ENCODE measurements around the gene SUOX. TPM values are rescaled to one million over a fixed set of nuclear protein-coding genes. Genes with fewer than 3 reads are reported as not detected.
A peak's percentile ranks its signal among the peaks of the same experiment; 100 is the strongest.
"Not testable (repeated sequence)": the region's sequence is repeated elsewhere in the genome, so short reads cannot be mapped to it uniquely, and the experiment has no call there.

SUOX gene
- total RNA-seq, 1 donor from 2014 or later: 21.2 TPM

DNA sequence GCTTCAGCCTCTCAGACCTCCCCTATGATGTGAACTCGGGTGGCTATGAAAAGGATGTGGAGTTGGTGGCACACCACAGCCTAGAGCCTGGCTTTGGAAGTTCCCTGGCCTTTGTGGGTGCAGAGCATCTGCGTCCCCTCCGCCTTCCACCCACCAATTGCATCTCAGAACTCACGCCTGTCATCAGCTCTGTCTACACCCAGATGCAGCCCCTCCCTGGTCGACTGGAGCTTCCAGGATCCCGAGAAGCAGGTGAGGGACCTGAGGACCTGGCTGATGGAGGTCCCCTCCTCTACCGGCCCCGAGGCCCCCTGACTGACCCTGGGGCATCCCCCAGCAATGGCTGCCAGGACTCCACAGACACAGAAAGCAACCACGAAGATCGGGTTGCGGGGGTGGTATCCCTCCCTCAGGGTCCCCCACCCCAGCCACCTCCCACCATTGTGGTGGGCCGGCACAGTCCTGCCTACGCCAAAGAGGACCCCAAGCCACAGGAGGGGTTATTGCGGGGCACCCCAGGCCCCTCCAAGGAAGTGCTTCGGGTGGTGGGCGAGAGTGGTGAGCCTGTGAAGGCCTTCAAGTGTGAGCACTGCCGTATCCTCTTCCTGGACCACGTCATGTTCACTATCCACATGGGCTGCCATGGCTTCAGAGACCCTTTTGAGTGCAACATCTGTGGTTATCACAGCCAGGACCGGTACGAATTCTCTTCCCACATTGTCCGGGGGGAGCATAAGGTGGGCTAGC is 37.7 kb downstream of the SUOX start:
- intact Hi-C loops (cut with micrococcal nuclease): no loop called here
- no peaks in the 10 kb centered on the region for H3K27me3 Mint-ChIP-seq (ENCODE audit: low read depth)
- DNase-seq (ENCODE audit: low spot score): no peak
- peaks cover 73% of the 10 kb centered on the region for H3K36me3 Mint-ChIP-seq (ENCODE audit: low read depth)
- H3K4me1 Mint-ChIP-seq (ENCODE audit: low read depth): peaks cover 46% of the 10 kb centered on the region
- no peaks in the 10 kb centered on the region for H3K9me3 Mint-ChIP-seq
- peak overlapping the region; percentile 46 for H3K27ac Mint-ChIP-seq
- peak overlapping the region; percentile 3 for H3K4me3 Mint-ChIP-seq (ENCODE audit: low read depth)

- Mint-ChIP-seq H3K9me3 (no peaks in the 10 kb centered on the region), H3K4me3 (ENCODE audit: low read depth) (peak overlapping the region; percentile 52), H3K4me1 (ENCODE audit: low read depth) (peaks cover 47% of the 10 kb centered on the region), H3K27ac (peak overlapping the region; percentile 74), H3K27me3 (ENCODE audit: low read depth) (no peaks in the 10 kb centered on the region), H3K36me3 (ENCODE audit: low read depth) (peaks cover 61% of the 10 kb centered on the region)
- DNase-seq (ENCODE audit: low spot score): no peak
- intact Hi-C loops (cut with micrococcal nuclease): no loop called here
Observed at GRCh38 chr12:56037161-56037560, 40.1 kb downstream of the SUOX start.

- intact Hi-C loops (cut with micrococcal nuclease): no loop called here
- Mint-ChIP-seq H3K9me3 (no peaks in the 10 kb centered on the region), H3K27ac (peak overlapping the region; percentile 35), H3K4me3 (ENCODE audit: low read depth) (no peak overlapping the region), H3K27me3 (ENCODE audit: low read depth) (no peaks in the 10 kb centered on the region), H3K4me1 (ENCODE audit: low read depth) (peaks cover 46% of the 10 kb centered on the region), H3K36me3 (ENCODE audit: low read depth) (peaks cover 61% of the 10 kb centered on the region)
- no peak for DNase-seq (ENCODE audit: low spot score)
Observed at GRCh38 chr12:56038022-56038655, 41.1 kb downstream of the SUOX start.

DNA sequence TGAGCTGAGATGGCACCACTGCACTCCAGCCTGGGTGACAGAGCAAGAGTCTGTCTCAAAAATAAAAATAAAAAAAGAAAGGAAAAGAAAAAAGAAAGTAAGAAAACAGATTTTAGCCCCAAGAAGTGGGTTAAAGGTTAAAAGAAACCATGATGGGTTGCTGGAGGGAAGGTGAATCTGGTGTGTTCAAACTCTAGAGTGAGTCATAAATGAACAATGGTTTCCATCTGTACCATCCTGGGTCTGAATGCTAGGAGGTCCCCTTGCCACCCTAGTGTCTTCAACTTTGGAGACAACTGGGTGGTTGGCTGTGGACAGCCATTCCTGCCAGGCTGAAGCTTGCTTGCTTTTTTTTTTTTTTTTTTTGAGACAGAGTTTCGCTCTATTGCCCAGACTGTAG is 43.1 kb downstream of the SUOX start:
- intact Hi-C loops (cut with micrococcal nuclease): loop anchor here (2.0 to 10.0 kb wide), 4 partner anchors 77 to 303 kb away; partner anchors contain the start of genes ORMDL2, RPL41 and SARNP
- no peak for DNase-seq (ENCODE audit: low spot score)
- peaks cover 48% of the 10 kb centered on the region for H3K4me1 Mint-ChIP-seq (ENCODE audit: low read depth)
- peaks cover 69% of the 10 kb centered on the region for H3K36me3 Mint-ChIP-seq (ENCODE audit: low read depth)
- H3K27me3 Mint-ChIP-seq (ENCODE audit: low read depth): no peaks in the 10 kb centered on the region
- H3K9me3 Mint-ChIP-seq: no peaks in the 10 kb centered on the region
- H3K4me3 Mint-ChIP-seq (ENCODE audit: low read depth): peak overlapping the region; percentile 95
- peak overlapping the region; percentile 88 for H3K27ac Mint-ChIP-seq

- Mint-ChIP-seq H3K4me1 (ENCODE audit: low read depth) (peaks cover 43% of the 10 kb centered on the region), H3K27me3 (ENCODE audit: low read depth) (no peaks in the 10 kb centered on the region), H3K36me3 (ENCODE audit: low read depth) (peaks cover 66% of the 10 kb centered on the region), H3K27ac (peak overlapping the region; percentile 88), H3K4me3 (ENCODE audit: low read depth) (peak overlapping the region; percentile 95), H3K9me3 (no peaks in the 10 kb centered on the region)
- intact Hi-C loops (cut with micrococcal nuclease): loop anchor here (1.0 to 10.0 kb wide), 10 partner anchors 9 to 304 kb away; partner anchors contain the start of genes IKZF4, ORMDL2, PA2G4 and RPL41
- no peak for DNase-seq (ENCODE audit: low spot score)
Observed at GRCh38 chr12:56040963-56041551, 44.0 kb downstream of the SUOX start.

DNA sequence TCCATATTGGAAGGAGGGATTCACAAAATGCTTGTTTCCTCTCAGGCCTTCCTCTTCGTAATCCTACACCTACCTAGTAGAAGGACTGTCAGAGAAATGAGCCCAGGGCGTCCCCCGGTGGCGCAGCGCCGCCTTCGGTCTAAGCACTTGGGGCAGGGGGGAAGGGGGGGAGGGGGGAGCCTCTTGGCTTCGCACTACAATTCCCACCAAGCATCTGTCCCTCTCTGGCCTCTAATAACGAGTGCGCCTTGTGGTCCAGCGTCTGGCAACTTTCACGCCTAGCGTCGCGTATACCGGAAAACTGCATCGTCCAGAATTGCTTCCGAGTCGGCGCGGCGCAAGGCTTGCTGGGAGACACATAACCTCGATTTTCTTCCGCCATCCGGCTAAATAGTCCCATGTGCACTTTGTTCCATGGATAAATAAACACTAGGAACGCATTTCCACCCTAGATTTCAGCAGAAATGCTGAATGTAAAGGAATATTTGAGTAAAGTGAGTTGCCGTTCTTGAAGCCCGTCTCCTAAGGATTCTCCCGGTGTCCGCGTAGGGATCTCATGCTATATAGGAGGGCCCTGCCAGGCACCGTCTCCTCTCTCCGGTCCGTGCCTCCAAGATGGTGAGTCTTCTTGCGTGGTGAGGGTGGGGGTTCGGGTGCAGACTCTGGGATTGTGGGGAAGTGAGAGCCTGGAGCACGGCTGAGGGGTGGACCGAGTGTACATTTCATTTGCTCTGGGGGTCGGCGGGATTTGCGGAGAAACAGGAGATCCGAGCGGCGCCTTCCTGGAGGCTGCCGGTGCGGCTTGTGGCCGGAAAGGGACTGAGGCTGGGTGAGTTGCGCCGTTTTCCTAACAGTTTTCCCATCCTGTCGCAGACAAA is 44.7 kb downstream of the SUOX start, which contains the start of gene RPS26:
Gene RPS26, plus strand, starts transcription at position 367 of the 878 bp plus-strand sequence. Its CDS starts 249 bp downstream, at position 616.
- Mint-ChIP-seq H3K9me3 (no peaks in the 10 kb centered on the region), H3K4me3 (ENCODE audit: low read depth) (peak within 1 kb of the TSS; percentile 95), H3K27me3 (ENCODE audit: low read depth) (no peaks in the 10 kb centered on the region), H3K27ac (peak within 1 kb of the TSS; percentile 93), H3K4me1 (ENCODE audit: low read depth) (peaks cover 44% of the 10 kb centered on the region), H3K36me3 (ENCODE audit: low read depth) (peaks cover 64% of the 10 kb centered on the region)
- peak; percentile 94 for DNase-seq (ENCODE audit: low spot score)
- intact Hi-C loops (cut with micrococcal nuclease): loop anchor here (1.0 to 10.0 kb wide), 10 partner anchors 9 to 304 kb away; partner anchors contain the start of genes IKZF4, ORMDL2, PA2G4 and RPL41

- H3K9me3 Mint-ChIP-seq; H3K27me3 Mint-ChIP-seq (ENCODE audit: low read depth); DNase-seq (ENCODE audit: low spot score): not testable (repeated sequence)
- intact Hi-C loops (cut with micrococcal nuclease): loop anchor here (5.0 to 10.0 kb wide), 3 partner anchors 152 to 305 kb away; partner anchors contain the start of genes ORMDL2 and SARNP
- Mint-ChIP-seq H3K36me3 (ENCODE audit: low read depth) (peaks cover 60% of the 10 kb centered on the region), H3K4me1 (ENCODE audit: low read depth) (peaks cover 43% of the 10 kb centered on the region), H3K27ac (peak overlapping the region; percentile 93), H3K4me3 (ENCODE audit: low read depth) (peak overlapping the region; percentile 95)
Observed at GRCh38 chr12:56042430-56042813, 45.3 kb downstream of the SUOX start.

- DNase-seq (ENCODE audit: low spot score): no peak
- no peaks in the 10 kb centered on the region for H3K9me3 Mint-ChIP-seq
- H3K4me1 Mint-ChIP-seq (ENCODE audit: low read depth): peaks cover 40% of the 10 kb centered on the region
- intact Hi-C loops (cut with micrococcal nuclease): loop anchor here (5.0 to 10.0 kb wide), 3 partner anchors 152 to 306 kb away; partner anchors contain the start of genes ORMDL2 and SARNP
- H3K4me3 Mint-ChIP-seq (ENCODE audit: low read depth): peak overlapping the region; percentile 95
- no peaks in the 10 kb centered on the region for H3K27me3 Mint-ChIP-seq (ENCODE audit: low read depth)
- peak overlapping the region; percentile 93 for H3K27ac Mint-ChIP-seq
- H3K36me3 Mint-ChIP-seq (ENCODE audit: low read depth): peaks cover 56% of the 10 kb centered on the region
Observed at GRCh38 chr12:56042843-56043242, 45.8 kb downstream of the SUOX start.

GRCh38 chr12:56046027-56046780 is 49.1 kb downstream of the SUOX start:
- Mint-ChIP-seq H3K9me3 (no peaks in the 10 kb centered on the region), H3K4me1 (ENCODE audit: low read depth) (peaks cover 22% of the 10 kb centered on the region), H3K36me3 (ENCODE audit: low read depth) (peaks cover 44% of the 10 kb centered on the region), H3K27ac (peak overlapping the region; percentile 46), H3K4me3 (ENCODE audit: low read depth) (no peak overlapping the region), H3K27me3 (ENCODE audit: low read depth) (no peaks in the 10 kb centered on the region)
- intact Hi-C loops (cut with micrococcal nuclease): loop anchor here (2.0 to 10.0 kb wide), 2 partner anchors 33 to 149 kb away; no protein-coding TSS in a partner anchor
- no peak for DNase-seq (ENCODE audit: low spot score)

DNA sequence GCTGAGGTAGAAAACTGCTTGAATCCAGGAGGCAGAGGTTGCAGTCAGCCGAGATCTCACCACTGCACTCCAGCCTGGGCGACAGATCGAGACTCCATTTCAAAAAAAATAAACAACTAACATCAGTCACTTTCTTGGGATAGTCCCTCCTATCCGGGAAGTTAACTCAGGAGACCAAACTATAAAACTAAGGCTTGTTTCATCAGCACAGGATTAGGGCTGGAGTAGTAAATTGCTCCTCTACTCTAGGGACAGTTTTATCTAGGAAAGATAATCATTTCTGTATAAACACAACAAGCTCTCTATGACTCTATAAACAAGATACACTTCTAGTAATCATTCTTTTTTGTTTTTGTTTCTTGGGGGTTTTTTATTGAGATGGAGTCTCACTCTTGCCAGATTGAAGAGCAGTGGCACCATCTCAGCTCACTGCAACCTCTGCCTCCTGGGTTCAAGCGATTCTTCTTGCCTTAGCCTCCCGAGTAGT is 56.4 kb downstream of the SUOX start:
- H3K4me1 Mint-ChIP-seq (ENCODE audit: low read depth): peaks cover 5% of the 10 kb centered on the region
- no peaks in the 10 kb centered on the region for H3K9me3 Mint-ChIP-seq
- no peaks in the 10 kb centered on the region for H3K36me3 Mint-ChIP-seq (ENCODE audit: low read depth)
- no peak for DNase-seq (ENCODE audit: low spot score)
- H3K27me3 Mint-ChIP-seq (ENCODE audit: low read depth): no peaks in the 10 kb centered on the region
- intact Hi-C loops (cut with micrococcal nuclease): no loop called here
- H3K27ac Mint-ChIP-seq: no peak overlapping the region
- no peak overlapping the region for H3K4me3 Mint-ChIP-seq (ENCODE audit: low read depth)
